Left ventricle myocardium inferior (tissue), 1 donor: Measurements from ENCODE around the gene PPP1R9A. TPM values are rescaled to one million over a fixed set of nuclear protein-coding genes. Genes with fewer than 3 reads are reported as not detected.

Experiments
- DNase-seq: peaks from one replicate; pipeline ENCODE4 v3.0.0-alpha.2; 2020
- H3K27ac ChIP-seq: fragments of 200-600 bp; replicated peaks from 2 replicates; pipeline ENCODE4 v1.8.0; 2021
- H3K27me3 ChIP-seq: fragments of 200-600 bp; 2 replicates; pipeline ENCODE4 v1.8.0; 2021; ENCODE audit warnings: low read depth
- H3K36me3 ChIP-seq: fragments of 200-600 bp; 2 replicates; pipeline ENCODE4 v1.8.0; 2021
- H3K4me1 ChIP-seq: fragments of 200-600 bp; 2 replicates; pipeline ENCODE4 v1.8.0; 2021
- H3K4me3 ChIP-seq: fragments of 200-600 bp; 2 replicates; pipeline ENCODE4 v1.8.0; 2021; ENCODE audit warnings: mild to moderate bottlenecking, moderate library complexity
- H3K9me3 ChIP-seq: fragments of 200-600 bp; replicated peaks from 2 replicates; pipeline ENCODE4 v1.8.0; 2021
- CTCF ChIP-seq: fragments of 200-600 bp; IDR thresholded peaks from 2 replicates; pipeline ENCODE4 v1.8.0; 2021; ENCODE audit warnings: antibody characterized with exemption, mild to moderate bottlenecking, borderline replicate concordance
- intact Hi-C: fragments of 100-400 bp; cut with micrococcal nuclease; formaldehyde crosslinking; loops from one replicate; pipeline ENCODE4 v1.11.0; 2022
- total RNA-seq: library from RNA; stranded (reverse); fragmentation: NEBNext Ultra II Directional; extraction: Animal tissue kit (Norgen Biotek cat#: 25700); gene quantifications from one replicate; pipeline ENCODE4 v1.2.1, GENCODE V29; 2021
- donor health status: DM: no; HTN: yes; CAD: no; lungs with severe emphysema.

PPP1R9A gene
- total RNA-seq, 1 donor from 2014 or later: 27.6 TPM

GRCh38 chr7:95213809-95214492 is 306.6 kb downstream of the PPP1R9A start:
- Histone ChIP-seq H3K9me3 (peaks cover 7% of the 10 kb centered on the region), H3K36me3 (no peaks in the 10 kb centered on the region), H3K27me3 (no peaks in the 10 kb centered on the region), H3K4me1 (no peaks in the 10 kb centered on the region), H3K4me3 (no peak overlapping the region), H3K27ac (peak overlapping the region; percentile 18)
- no peak for TF ChIP-seq CTCF
- DNase-seq: peak; percentile 70
- intact Hi-C loops: no loop called here

- H3K27me3 ChIP-seq: no peaks in the 10 kb centered on the region
- H3K36me3 ChIP-seq: no peaks in the 10 kb centered on the region
- DNase-seq: no peak
- H3K9me3 ChIP-seq: peaks cover 7% of the 10 kb centered on the region
- H3K27ac ChIP-seq: no peak overlapping the region
- no peak for TF ChIP-seq CTCF
- no peak overlapping the region for H3K4me3 ChIP-seq
- H3K4me1 ChIP-seq: no peaks in the 10 kb centered on the region
- intact Hi-C loops: no loop called here
Measured at GRCh38 chr7:95219721-95220120, 312.3 kb downstream of the PPP1R9A start.

- Histone ChIP-seq H3K4me1 (no peaks in the 10 kb centered on the region), H3K36me3 (no peaks in the 10 kb centered on the region), H3K27me3 (no peaks in the 10 kb centered on the region), H3K27ac (no peak overlapping the region), H3K9me3 (peaks cover 7% of the 10 kb centered on the region), H3K4me3 (no peak overlapping the region)
- no peak for TF ChIP-seq CTCF
- intact Hi-C loops: no loop called here
- DNase-seq: no peak
Measured at GRCh38 chr7:95220328-95220727, 312.9 kb downstream of the PPP1R9A start.

GRCh38 chr7:95225301-95225700 is 317.9 kb downstream of the PPP1R9A start:
- no peak for DNase-seq
- intact Hi-C loops: no loop called here
- no peaks in the 10 kb centered on the region for H3K4me1 ChIP-seq
- H3K9me3 ChIP-seq: no peaks in the 10 kb centered on the region
- H3K36me3 ChIP-seq: peaks cover 6% of the 10 kb centered on the region
- no peaks in the 10 kb centered on the region for H3K27me3 ChIP-seq
- no peak for TF ChIP-seq CTCF
- no peak overlapping the region for H3K27ac ChIP-seq
- H3K4me3 ChIP-seq: no peak overlapping the region

- H3K27ac ChIP-seq: no peak overlapping the region
- no peaks in the 10 kb centered on the region for H3K9me3 ChIP-seq
- no peaks in the 10 kb centered on the region for H3K27me3 ChIP-seq
- DNase-seq: no peak
- H3K4me3 ChIP-seq: no peak overlapping the region
- intact Hi-C loops: no loop called here
- H3K36me3 ChIP-seq: peaks cover 6% of the 10 kb centered on the region
- no peak for TF ChIP-seq CTCF
- no peaks in the 10 kb centered on the region for H3K4me1 ChIP-seq
Measured at GRCh38 chr7:95229301-95229700, 321.9 kb downstream of the PPP1R9A start.
